ENCODE measurements around the gene GRIFIN. TPM values are rescaled to one million over a fixed set of nuclear protein-coding genes. Genes with fewer than 3 reads are reported as not detected.

The GRIFIN gene
- total RNA-seq, 1 donor from 2014 or later: not detected

GRCh38 chr7:2497500-2498336 is 21.5 kb upstream of the GRIFIN start:
- ATAC-seq: no peak

DNA sequence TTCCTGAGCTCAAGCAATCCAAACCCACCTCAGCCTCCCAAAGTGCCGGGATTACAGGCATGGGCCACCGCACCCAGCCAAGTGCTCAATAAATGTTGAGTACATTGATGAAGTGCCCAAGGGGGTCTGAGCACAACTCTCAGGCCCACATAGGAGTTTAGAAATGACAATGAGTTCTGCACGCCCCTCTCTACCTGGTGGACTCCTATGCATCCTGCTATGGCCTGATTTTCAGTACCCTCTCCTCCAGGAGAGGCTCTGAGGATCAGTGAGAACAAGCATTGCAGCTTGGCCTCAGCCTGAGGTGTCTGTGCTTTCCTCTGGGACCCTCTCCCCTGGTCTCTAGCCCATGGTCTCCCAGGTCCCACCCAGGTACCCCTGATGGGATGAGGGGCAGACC is 20.9 kb upstream of the GRIFIN start:
- no peak for ATAC-seq

- ATAC-seq: no peak
Measured at GRCh38 chr7:2496375-2496774, 20.2 kb upstream of the GRIFIN start.

GRCh38 chr7:2495418-2496299 is 19.5 kb upstream of the GRIFIN start:
- ATAC-seq: no peak

- peak; percentile 28 for ATAC-seq
Measured at GRCh38 chr7:2494191-2495130, 18.3 kb upstream of the GRIFIN start.

- no peak for ATAC-seq
Measured at GRCh38 chr7:2493205-2494164, 17.3 kb upstream of the GRIFIN start.

DNA sequence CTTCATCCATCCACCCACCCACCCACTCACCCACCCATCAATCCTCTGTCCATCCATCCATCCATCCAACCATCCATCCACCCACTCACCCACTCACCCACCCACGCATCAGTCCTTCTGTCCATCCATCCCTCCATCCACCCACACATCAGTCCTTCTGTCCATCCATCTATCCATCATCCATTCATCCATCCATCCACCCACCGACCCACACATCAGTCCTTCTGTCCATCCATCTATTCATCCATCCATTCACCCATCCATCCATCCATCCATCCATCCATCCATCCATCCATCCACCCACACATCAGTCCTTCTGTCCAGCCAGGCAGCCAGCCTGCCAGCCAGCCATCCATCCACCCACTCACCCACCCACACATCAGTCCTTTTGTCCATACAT is 15.8 kb upstream of the GRIFIN start:
- no peak for ATAC-seq

- peak; percentile 32 for ATAC-seq
Measured at GRCh38 chr7:2490181-2490651, 14.0 kb upstream of the GRIFIN start.

- ATAC-seq: peak; percentile 19
Measured at GRCh38 chr7:2488681-2489080, 12.5 kb upstream of the GRIFIN start.

- no peak for ATAC-seq
Measured at GRCh38 chr7:2488272-2488645, 12.1 kb upstream of the GRIFIN start.

DNA sequence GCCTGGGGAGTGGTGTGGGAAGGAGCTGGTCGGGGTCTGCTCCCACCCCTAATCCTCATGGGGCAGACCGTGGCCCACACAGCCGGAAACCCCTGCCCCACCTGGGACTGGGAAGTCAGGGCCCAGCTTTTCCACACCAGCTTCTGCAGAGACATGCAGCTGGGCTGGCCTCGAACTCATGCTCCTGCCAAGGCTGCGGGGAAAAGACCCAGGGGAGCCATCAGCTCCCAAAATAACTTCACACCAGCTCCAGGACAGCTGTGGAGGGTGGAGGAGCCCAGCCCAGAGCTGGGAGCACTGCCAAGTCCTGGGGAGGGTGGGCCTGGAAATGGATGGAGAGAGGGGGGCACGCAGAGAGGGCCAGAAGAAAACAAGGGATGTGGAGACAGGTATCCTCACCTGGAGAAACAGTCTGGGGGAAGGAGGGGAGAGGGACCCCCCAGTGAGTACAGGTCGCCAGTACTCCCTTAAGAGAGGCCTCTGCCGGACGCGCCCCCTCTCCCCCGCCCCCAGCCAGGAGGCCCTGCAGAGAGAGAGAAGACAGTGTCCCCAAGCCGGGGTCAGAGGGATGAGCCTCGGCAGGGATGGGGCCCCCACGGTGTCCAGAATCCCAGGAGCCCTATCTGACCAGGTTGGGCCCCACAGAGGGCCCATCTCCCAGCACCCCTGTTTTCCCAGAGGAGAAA is 11.5 kb upstream of the GRIFIN start:
- ATAC-seq: no peak

GRCh38 chr7:2484868-2485267 is 8.7 kb upstream of the GRIFIN start:
- ATAC-seq: no peak

GRCh38 chr7:2483494-2483893 is 7.3 kb upstream of the GRIFIN start:
- ATAC-seq: no peak

GRCh38 chr7:2482725-2483451 is 6.7 kb upstream of the GRIFIN start:
- ATAC-seq: no peak

DNA sequence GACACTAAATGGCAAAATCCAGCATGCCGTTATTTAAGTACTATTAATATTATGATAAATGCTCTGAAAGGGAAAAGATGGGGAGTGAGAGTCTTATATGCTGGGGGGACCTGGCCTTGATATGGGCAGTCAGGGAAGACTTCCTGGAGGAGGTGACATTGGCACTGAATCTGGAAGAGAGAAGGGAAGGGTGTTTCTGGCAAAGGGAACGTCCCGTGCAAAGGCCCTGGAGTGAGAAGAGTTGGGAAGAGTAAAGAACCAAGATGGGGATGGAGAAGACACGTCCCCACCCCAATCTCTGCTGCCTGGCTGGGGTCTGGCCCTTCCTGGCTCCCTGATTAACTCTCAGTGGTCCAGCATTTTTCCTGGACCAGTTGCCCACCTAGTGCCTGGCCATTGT is 5.0 kb upstream of the GRIFIN start:
- no peak for ATAC-seq

DNA sequence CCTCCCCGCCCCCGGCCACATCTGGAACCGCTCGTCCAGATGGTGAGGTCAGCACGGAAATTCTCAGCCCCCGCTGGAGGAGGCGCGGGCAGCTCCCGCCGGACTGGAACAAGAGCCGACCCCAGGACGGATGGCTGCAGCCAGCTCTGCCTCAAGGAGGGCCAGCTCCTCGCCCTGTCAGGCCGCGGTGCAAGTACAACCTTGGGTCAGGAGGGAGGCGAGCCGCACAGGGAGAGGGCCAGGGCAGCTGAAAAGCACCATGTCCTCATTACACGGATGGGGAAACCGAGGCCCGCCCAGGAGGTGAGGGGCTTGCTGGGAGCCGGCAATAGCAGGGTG is 3.8 kb upstream of the GRIFIN start:
- no peak for ATAC-seq

DNA sequence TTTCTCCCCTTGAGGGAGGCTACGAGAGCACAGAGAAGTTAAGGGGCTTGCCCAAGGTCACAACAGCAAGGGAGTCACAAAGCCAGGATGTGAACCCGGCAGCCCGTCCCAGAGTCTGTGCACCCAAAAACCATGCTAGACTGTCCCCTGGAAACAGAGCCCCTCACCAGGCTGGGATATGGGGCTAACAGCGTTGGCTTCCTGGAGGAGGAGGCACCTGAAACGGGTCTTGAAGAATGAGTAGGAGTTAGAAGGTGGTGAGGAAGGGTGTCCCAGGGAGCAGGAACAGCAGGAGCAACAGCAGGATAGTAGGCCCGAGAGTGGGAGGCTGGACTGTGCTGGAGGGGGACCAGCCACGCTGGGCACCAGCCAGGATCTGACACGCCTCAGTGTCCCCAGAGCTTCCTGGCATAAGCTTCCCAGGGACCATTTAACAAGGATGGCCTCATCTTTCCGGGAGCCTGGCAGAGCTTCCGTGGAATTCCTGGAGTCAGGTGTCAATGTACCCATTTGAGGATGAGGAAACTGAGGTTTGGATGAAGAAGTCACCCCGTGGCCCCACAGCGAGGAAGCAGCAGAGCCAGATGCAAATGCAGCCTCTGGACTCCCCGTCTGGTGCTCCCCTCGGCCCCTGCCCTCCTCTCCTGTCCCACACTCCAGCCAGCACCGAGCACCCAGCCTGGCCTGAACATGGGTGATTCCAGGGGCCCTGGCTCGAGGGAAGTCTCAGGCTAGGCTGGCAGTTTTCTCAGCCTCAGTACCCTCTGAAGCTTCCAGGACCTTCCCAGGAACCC is 3.3 kb upstream of the GRIFIN start:
- no peak for ATAC-seq

GRCh38 chr7:2478800-2479199 is 2.6 kb upstream of the GRIFIN start:
- peak; percentile 2 for ATAC-seq

GRCh38 chr7:2478399-2478785 is 2.2 kb upstream of the GRIFIN start:
- ATAC-seq: peak; percentile 71
